Measurements from ENCODE around the gene LRRN2. TPM values are rescaled to one million over a fixed set of nuclear protein-coding genes. Genes with fewer than 3 reads are reported as not detected.
A peak's percentile ranks its signal among the peaks of the same experiment; 100 is the strongest.

LRRN2 gene
- total and polyA plus RNA-seq, 7 donors = 2.5 to 14.7 (median 4.9) TPM

DNA sequence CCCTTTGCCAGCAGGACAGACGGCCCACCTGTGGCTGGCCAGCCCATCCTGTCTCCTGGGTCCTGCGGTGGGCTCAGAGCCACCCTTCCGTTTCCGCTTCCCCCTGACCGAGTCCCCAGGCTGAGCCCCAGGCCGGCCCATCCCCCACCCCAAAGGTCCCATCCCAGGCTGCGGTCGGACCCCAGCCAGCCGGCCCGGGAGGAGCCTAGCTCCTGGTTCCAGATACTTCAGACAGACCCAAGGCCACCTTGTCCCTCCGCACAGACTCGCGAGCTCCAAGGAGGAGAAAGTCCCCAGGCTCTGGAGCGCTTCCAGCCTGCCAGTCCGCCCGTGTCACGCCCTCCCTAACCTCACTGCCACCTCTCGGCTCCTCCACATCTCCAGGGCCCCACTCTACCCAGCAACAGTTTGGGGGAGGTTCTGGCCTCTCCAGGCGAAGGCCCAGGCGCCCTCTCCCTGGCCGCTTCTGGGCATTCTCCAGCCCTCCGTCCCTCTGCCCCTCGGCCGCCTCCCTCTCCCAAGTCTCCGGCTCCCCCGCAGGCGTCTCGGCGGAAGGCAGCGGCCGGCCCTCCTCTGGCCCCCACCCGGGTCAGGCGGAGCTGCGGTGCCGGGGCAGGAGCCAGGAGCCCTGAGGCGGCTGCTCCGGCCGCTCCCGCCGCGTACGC is 835 bp downstream of the LRRN2 start:
- Histone ChIP-seq H3K36me3 (no peaks in the 10 kb centered on the region), H3K27ac (peak overlapping the region; percentile 67 to 72 (median 70)), H3K27me3 (no peaks in the 10 kb centered on the region), H3K4me1 (peaks cover 0 to 24% (median 22%) of the 10 kb centered on the region in 4 donors), H3K4me3 (peak overlapping the region; percentile 58 to 81 (median 74)), H3K9me3 (no peaks in the 10 kb centered on the region)
- DNase-seq = peak; percentile 68
- 3 to 6% methylated on average over 42 of the region's 42 CpGs for WGBS, 2 donors
- TF ChIP-seq EP300 (IDR thresholded peaks at IDR 0.05) = no peak
- no peak for TF ChIP-seq POLR2AphosphoS5 (IDR thresholded peaks at IDR 0.05)
- no peak for TF ChIP-seq CTCF (IDR thresholded peaks at IDR 0.05)
- no peak for TF ChIP-seq POLR2A (IDR thresholded peaks at IDR 0.05)
- intact Hi-C loops (cut with DNase I) = loop anchor here (5.0 kb wide), 1 partner anchor 117 kb away; no protein-coding TSS in a partner anchor

GRCh38 chr1:204684206-204684570 is 1.4 kb downstream of the LRRN2 start:
- Histone ChIP-seq H3K4me1 (peaks cover 0 to 24% (median 22%) of the 10 kb centered on the region in 4 donors), H3K4me3 (peak overlapping the region; percentile 58 to 81 (median 74)), H3K27me3 (no peaks in the 10 kb centered on the region), H3K27ac (peak overlapping the region; percentile 67 to 72 (median 70)), H3K9me3 (no peaks in the 10 kb centered on the region), H3K36me3 (no peaks in the 10 kb centered on the region)
- no peak for DNase-seq
- TF ChIP-seq POLR2A (IDR thresholded peaks at IDR 0.05) (no peak), CTCF (IDR thresholded peaks at IDR 0.05) (no peak), POLR2AphosphoS5 (IDR thresholded peaks at IDR 0.05) (no peak), EP300 (IDR thresholded peaks at IDR 0.05) (no peak)
- WGBS, 2 donors = 24 to 61% methylated on average over 14 of the region's 14 CpGs
- intact Hi-C loops (cut with DNase I) = no loop called here

- H3K36me3 ChIP-seq = no peaks in the 10 kb centered on the region
- H3K27ac ChIP-seq = peak overlapping the region; percentile 67 to 72 (median 70)
These were observed 2.0 kb downstream of the LRRN2 start for GRCh38 chr1:204683284-204684205.

DNA sequence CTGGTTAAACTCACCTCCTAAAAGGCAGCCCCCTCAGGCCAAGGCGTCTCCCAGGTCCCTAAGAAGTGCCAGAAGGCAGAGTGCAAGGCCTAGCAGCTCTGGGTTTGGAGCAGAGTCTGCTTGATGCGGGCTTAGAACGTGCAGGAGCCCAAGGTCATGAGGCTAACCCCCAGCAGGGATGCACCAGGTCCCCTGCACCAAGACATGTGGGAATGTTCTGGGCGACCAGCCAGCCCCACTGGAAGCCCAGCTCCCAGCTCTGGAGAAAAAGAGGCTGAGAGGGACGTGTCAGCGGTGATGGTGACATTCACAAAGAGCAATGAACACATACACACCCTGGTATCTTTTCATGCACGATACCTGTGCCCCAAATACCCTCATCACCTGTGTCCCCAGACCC is 5.1 kb downstream of the LRRN2 start:
- Histone ChIP-seq H3K4me1 (peaks cover 0 to 18% (median 16%) of the 10 kb centered on the region in 4 donors), H3K27me3 (no peaks in the 10 kb centered on the region), H3K9me3 (no peaks in the 10 kb centered on the region), H3K36me3 (no peaks in the 10 kb centered on the region), H3K27ac (no peak overlapping the region), H3K4me3 (no peak overlapping the region)
- intact Hi-C loops (cut with DNase I) = no loop called here
- TF ChIP-seq EP300 (IDR thresholded peaks at IDR 0.05) = no peak
- TF ChIP-seq CTCF (IDR thresholded peaks at IDR 0.05) = no peak
- no peak for DNase-seq
- 93% methylated on average over 7 of the region's 7 CpGs for WGBS, 2 donors

More at GRCh38 chr1:204683284-204684205, 2.0 kb downstream of the LRRN2 start:
- peak; percentile 59 for DNase-seq
- 76 to 82% methylated on average over 10 of the region's 10 CpGs for WGBS, 2 donors
- intact Hi-C loops (cut with DNase I) = no loop called here
- Histone ChIP-seq H3K27me3 (no peaks in the 10 kb centered on the region), H3K4me3 (peak overlapping the region; percentile 58 to 81 (median 74)), H3K9me3 (no peaks in the 10 kb centered on the region), H3K4me1 (peaks cover 0 to 24% (median 22%) of the 10 kb centered on the region in 4 donors)
- TF ChIP-seq POLR2A (IDR thresholded peaks at IDR 0.05) = no peak
- no peak for TF ChIP-seq EP300 (IDR thresholded peaks at IDR 0.05)
- no peak for TF ChIP-seq POLR2AphosphoS5 (IDR thresholded peaks at IDR 0.05)
- no peak for TF ChIP-seq CTCF (IDR thresholded peaks at IDR 0.05)

All from sigmoid colon (tissue), 7 donors.